HG02840 (cell line): ENCODE data around the gene SCYGR7.
"Not testable (repeated sequence)": the region's sequence is repeated elsewhere in the genome, so short reads cannot be mapped to it uniquely, and the experiment has no call there.

Source experiments
- ATAC-seq: cut with Tn5 transposase; IDR thresholded peaks from one replicate; pipeline ENCODE4 v1.9.1; 2021; ENCODE audit warnings: mild to moderate bottlenecking, moderate library complexity, moderate number of reproducible peaks; ENCODE audit not compliant: unreplicated experiment, low FRiP score

SCYGR7 gene

GRCh38 chr2:227728035-227728434 is at the start of gene SCYGR7:
Gene SCYGR7, plus strand, starts transcription at chr2:227728335. Its CDS starts 0 bp downstream, at chr2:227728335.
- no peak for ATAC-seq

GRCh38 chr2:227684258-227684657 is 43.9 kb upstream of the SCYGR7 start:
- ATAC-seq = no peak

GRCh38 chr2:227687189-227687588 is 40.9 kb upstream of the SCYGR7 start:
- ATAC-seq = no peak

GRCh38 chr2:227696990-227697679 is 31.0 kb upstream of the SCYGR7 start:
- ATAC-seq = no peak

- no peak for ATAC-seq
Measured at GRCh38 chr2:227701556-227701955, 26.6 kb upstream of the SCYGR7 start.

- no peak for ATAC-seq
Measured at GRCh38 chr2:227703280-227703732, 24.8 kb upstream of the SCYGR7 start.

GRCh38 chr2:227703961-227704360 is 24.2 kb upstream of the SCYGR7 start:
- ATAC-seq = no peak

- ATAC-seq = no peak
Measured at GRCh38 chr2:227706859-227707258, 21.3 kb upstream of the SCYGR7 start.

- no peak for ATAC-seq
Measured at GRCh38 chr2:227707390-227707789, 20.7 kb upstream of the SCYGR7 start.

GRCh38 chr2:227710986-227711385 is 17.1 kb upstream of the SCYGR7 start:
- no peak for ATAC-seq

- ATAC-seq = no peak
Measured at GRCh38 chr2:227713291-227713690, 14.8 kb upstream of the SCYGR7 start.

- no peak for ATAC-seq
Measured at GRCh38 chr2:227716501-227716900, 11.6 kb upstream of the SCYGR7 start.

- ATAC-seq = no peak
Measured at GRCh38 chr2:227717687-227718567, 10.2 kb upstream of the SCYGR7 start, which contains the start of gene SLC19A3. Gene SLC19A3, minus strand, starts transcription at chr2:227718028. Its CDS starts 15,710 bp downstream, at chr2:227702318.

- no peak for ATAC-seq
Measured at GRCh38 chr2:227719641-227720040, 8.5 kb upstream of the SCYGR7 start.

GRCh38 chr2:227720680-227721079 is 7.5 kb upstream of the SCYGR7 start:
- ATAC-seq = no peak

- not testable (repeated sequence) for ATAC-seq
Measured at GRCh38 chr2:227722821-227723220, 5.3 kb upstream of the SCYGR7 start.

- ATAC-seq = no peak
Measured at GRCh38 chr2:227724394-227725039, 3.6 kb upstream of the SCYGR7 start, which contains the start of gene SCYGR6. Gene SCYGR6, minus strand, starts transcription at chr2:227724757. Its CDS starts 0 bp downstream, at chr2:227724757.

GRCh38 chr2:227739351-227739750 is 11.2 kb downstream of the SCYGR7 start:
- ATAC-seq = no peak

GRCh38 chr2:227740705-227741104 is 12.6 kb downstream of the SCYGR7 start:
- ATAC-seq = not testable (repeated sequence)

GRCh38 chr2:227745594-227745993 is 17.5 kb downstream of the SCYGR7 start, which contains the start of gene SCYGR8:
Gene SCYGR8, plus strand, starts transcription at chr2:227745894. Its CDS starts 0 bp downstream, at chr2:227745894.
- no peak for ATAC-seq

- no peak for ATAC-seq
Measured at GRCh38 chr2:227748079-227748478, 19.9 kb downstream of the SCYGR7 start.
